ENCODE measurements around the gene ZNF652.
A peak's percentile ranks its signal among the peaks of the same experiment; 100 is the strongest.

The ZNF652 gene

DNA sequence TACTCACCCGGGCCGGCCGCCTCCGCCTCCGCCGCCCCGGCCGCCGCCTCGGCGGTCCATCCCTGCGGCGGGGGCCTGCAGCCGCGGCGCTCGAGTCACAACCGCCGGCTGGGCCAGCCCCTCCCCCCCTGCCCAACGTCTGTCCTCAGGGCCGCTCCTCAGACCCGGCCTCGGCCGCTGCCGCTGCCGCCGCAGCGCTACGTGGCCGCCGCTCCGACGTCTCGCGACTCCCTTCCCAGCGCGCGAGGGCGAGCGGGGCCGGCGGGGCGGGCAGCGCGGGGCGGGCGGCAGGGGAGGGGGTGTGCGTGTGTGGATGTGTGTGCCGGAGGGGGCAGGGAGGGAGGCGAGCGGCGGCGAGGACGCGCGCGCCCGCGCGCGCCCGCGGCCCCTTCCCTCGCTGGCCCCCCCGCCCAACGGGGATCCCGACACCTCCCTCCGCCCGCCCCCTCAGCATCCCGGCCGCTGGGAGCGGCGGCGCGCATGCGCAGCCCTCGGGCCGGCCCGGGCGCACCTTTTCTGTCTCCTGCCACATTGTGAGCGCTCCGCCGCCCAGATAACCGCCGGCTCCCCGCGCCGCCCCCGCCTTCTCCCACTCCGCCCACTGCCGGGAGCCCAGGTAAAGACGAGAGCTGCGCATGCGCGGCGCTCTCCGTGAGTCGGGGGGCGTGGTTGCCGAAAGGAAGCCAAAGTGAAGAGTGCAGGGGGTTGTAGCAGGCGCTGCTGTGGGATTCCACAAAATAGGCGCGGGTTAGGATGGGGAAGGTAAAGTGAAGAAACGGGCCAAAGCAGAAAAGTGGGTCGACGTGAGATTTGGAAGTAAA lies at the start of gene ZNF652:
TSS of gene ZNF652 (minus strand) at position 349 of the 821 bp plus-strand sequence. CDS start 44,525 bp downstream, outside the sequence.
- no peaks in the 10 kb centered on the region for H3K36me3 ChIP-seq (ENCODE audit: insufficient read depth, low read length)
- peak within 1 kb of the TSS; percentile 81 for H3K9ac ChIP-seq (ENCODE audit: low read depth, low read length)
- H3K4me1 ChIP-seq (ENCODE audit: insufficient read depth, low read length): peaks cover 15% of the 10 kb centered on the region; the same call in 1 of the 2 replicates
- H3K9me3 ChIP-seq (ENCODE audit: control insufficient read depth, insufficient read depth, low read length): no peaks in the 10 kb centered on the region

DNA sequence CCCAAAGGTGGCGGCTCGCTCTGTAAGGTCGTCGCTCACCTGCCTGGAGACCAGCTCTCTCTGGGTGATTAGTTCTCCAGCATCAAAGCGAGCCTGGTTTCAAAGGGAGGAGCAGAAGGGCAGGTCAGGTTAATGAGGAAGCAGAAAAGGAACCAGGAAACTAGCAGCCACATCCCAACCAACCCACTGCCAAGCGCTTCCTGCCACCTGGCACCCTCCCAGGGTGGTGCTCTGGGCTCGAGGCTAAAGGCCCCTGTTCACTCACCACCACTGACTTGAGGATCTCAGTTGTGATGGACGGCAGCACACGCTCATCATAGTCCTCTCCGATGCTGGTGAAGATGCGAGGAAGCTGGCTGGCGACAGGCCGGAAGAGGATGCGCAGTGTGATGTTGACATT lies 47.0 kb upstream of the ZNF652 start:
- H3K4me1 ChIP-seq (ENCODE audit: insufficient read depth, low read length): no peaks in the 10 kb centered on the region
- H3K9me3 ChIP-seq (ENCODE audit: control insufficient read depth, insufficient read depth, low read length): no peaks in the 10 kb centered on the region
- no peak overlapping the region for H3K9ac ChIP-seq (ENCODE audit: low read depth, low read length)
- peaks cover 54% of the 10 kb centered on the region for H3K36me3 ChIP-seq (ENCODE audit: insufficient read depth, low read length)

GRCh38 chr17:49407981-49408501 lies 46.0 kb upstream of the ZNF652 start:
- Histone ChIP-seq H3K9ac (ENCODE audit: low read depth, low read length) (no peak overlapping the region), H3K9me3 (ENCODE audit: control insufficient read depth, insufficient read depth, low read length) (no peaks in the 10 kb centered on the region), H3K4me1 (ENCODE audit: insufficient read depth, low read length) (no peaks in the 10 kb centered on the region), H3K36me3 (ENCODE audit: insufficient read depth, low read length) (peaks cover 54% of the 10 kb centered on the region)

- H3K4me1 ChIP-seq (ENCODE audit: insufficient read depth, low read length): no peaks in the 10 kb centered on the region
- peaks cover 45% of the 10 kb centered on the region for H3K36me3 ChIP-seq (ENCODE audit: insufficient read depth, low read length)
- no peaks in the 10 kb centered on the region for H3K9me3 ChIP-seq (ENCODE audit: control insufficient read depth, insufficient read depth, low read length)
- H3K9ac ChIP-seq (ENCODE audit: low read depth, low read length): no peak overlapping the region
These were observed 45.0 kb upstream of the ZNF652 start for GRCh38 chr17:49407086-49407485.

GRCh38 chr17:49406421-49407061 lies 44.5 kb upstream of the ZNF652 start:
- H3K36me3 ChIP-seq (ENCODE audit: insufficient read depth, low read length): peaks cover 40% of the 10 kb centered on the region
- no peaks in the 10 kb centered on the region for H3K4me1 ChIP-seq (ENCODE audit: insufficient read depth, low read length)
- H3K9me3 ChIP-seq (ENCODE audit: control insufficient read depth, insufficient read depth, low read length): no peaks in the 10 kb centered on the region
- no peak overlapping the region for H3K9ac ChIP-seq (ENCODE audit: low read depth, low read length)

DNA sequence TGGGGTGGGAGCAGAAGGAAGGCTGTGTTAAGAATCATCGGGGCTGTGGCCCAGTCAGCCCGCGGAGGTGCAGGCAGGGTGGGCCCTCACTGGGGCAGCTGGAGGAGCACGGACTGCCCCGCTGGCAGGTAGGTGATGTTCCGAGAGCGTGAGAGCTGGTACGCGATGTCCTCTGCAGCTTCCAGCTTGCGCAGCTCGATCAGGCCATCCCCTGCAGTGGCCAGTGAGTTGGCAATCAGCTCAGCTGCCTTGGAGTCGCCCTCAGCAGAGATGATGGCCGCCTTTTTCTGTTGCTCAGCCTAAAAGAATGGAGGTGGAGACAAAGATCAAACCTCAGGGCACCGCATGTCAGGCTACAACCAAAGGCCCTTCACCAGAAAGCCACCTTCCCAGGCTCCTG lies 42.9 kb upstream of the ZNF652 start:
- H3K9ac ChIP-seq (ENCODE audit: low read depth, low read length): no peak overlapping the region
- H3K4me1 ChIP-seq (ENCODE audit: insufficient read depth, low read length): no peaks in the 10 kb centered on the region
- peaks cover 29% of the 10 kb centered on the region for H3K36me3 ChIP-seq (ENCODE audit: insufficient read depth, low read length)
- no peaks in the 10 kb centered on the region for H3K9me3 ChIP-seq (ENCODE audit: control insufficient read depth, insufficient read depth, low read length)

- no peaks in the 10 kb centered on the region for H3K9me3 ChIP-seq (ENCODE audit: control insufficient read depth, insufficient read depth, low read length)
- no peaks in the 10 kb centered on the region for H3K4me1 ChIP-seq (ENCODE audit: insufficient read depth, low read length)
- peaks cover 29% of the 10 kb centered on the region for H3K36me3 ChIP-seq (ENCODE audit: insufficient read depth, low read length)
- H3K9ac ChIP-seq (ENCODE audit: low read depth, low read length): no peak overlapping the region
These were observed 42.3 kb upstream of the ZNF652 start for GRCh38 chr17:49404361-49404760.

DNA sequence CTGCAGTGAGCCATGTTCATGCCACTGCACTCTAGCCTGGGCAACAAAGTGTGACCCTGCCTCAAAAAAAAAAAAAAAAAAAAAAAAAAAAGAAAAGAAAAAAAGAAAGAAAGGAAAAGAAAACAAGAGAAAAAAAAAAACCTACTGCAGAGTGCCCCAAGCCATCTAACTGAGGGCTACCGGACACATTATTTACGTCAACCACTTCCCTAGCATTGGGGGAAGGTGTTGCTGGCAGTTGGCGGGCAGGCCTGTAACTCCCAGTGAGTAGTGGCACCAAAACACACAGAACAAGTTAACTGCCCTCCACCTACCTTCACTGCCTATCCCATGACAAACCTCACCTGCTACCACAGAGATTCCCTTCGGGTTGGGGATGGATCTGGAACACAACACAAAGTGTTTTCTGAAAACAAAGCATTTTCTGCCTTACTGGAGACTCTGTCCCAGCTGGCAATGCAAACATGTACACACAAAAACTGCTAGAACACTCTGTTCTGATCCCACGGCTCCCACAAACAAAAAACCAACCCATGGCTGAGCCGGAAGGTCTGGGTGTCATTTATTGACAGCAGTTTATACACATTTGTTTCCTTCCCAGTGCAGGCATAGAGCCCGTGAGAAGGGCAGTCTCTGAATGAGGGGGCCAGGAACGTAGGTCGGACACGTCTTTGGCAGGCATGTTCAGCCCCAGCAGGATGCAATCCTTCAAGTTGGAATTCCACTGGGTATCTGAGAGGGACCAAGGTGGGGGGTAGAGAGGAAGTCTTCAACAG lies 41.7 kb upstream of the ZNF652 start:
- no peaks in the 10 kb centered on the region for H3K4me1 ChIP-seq (ENCODE audit: insufficient read depth, low read length)
- no peaks in the 10 kb centered on the region for H3K9me3 ChIP-seq (ENCODE audit: control insufficient read depth, insufficient read depth, low read length)
- no peak overlapping the region for H3K9ac ChIP-seq (ENCODE audit: low read depth, low read length)
- H3K36me3 ChIP-seq (ENCODE audit: insufficient read depth, low read length): peaks cover 29% of the 10 kb centered on the region

DNA sequence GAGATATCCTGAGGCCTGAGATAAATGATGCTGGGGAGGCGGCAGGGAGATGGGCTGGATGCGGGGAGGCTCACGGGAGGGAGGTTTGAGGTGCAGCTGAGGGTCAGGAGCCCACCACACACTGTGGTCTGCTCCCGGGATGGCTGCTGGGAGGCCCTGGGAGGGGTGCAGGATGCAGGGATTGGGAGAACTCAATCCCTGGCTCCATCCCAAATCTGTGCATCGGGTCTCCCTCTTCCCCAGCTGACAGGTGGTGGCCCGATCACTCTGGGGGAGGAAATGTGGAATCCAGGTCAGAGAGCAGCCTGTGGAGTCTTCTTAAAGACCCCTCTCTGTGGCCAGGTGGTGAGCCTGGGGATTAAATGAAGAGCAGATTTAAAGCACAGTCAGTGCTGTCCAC lies 40.7 kb upstream of the ZNF652 start:
- H3K4me1 ChIP-seq (ENCODE audit: insufficient read depth, low read length): no peaks in the 10 kb centered on the region
- H3K9me3 ChIP-seq (ENCODE audit: control insufficient read depth, insufficient read depth, low read length): no peaks in the 10 kb centered on the region
- H3K9ac ChIP-seq (ENCODE audit: low read depth, low read length): no peak overlapping the region
- peaks cover 22% of the 10 kb centered on the region for H3K36me3 ChIP-seq (ENCODE audit: insufficient read depth, low read length)

GRCh38 chr17:49401971-49402611 lies 40.0 kb upstream of the ZNF652 start:
- no peaks in the 10 kb centered on the region for H3K9me3 ChIP-seq (ENCODE audit: control insufficient read depth, insufficient read depth, low read length)
- H3K4me1 ChIP-seq (ENCODE audit: insufficient read depth, low read length): no peaks in the 10 kb centered on the region
- H3K36me3 ChIP-seq (ENCODE audit: insufficient read depth, low read length): peaks cover 16% of the 10 kb centered on the region
- no peak overlapping the region for H3K9ac ChIP-seq (ENCODE audit: low read depth, low read length)

GRCh38 chr17:49399995-49400394 lies 37.9 kb upstream of the ZNF652 start:
- Histone ChIP-seq H3K36me3 (ENCODE audit: insufficient read depth, low read length) (no peaks in the 10 kb centered on the region; the same call in 1 of the 2 replicates), H3K9ac (ENCODE audit: low read depth, low read length) (no peak overlapping the region), H3K4me1 (ENCODE audit: insufficient read depth, low read length) (no peaks in the 10 kb centered on the region), H3K9me3 (ENCODE audit: control insufficient read depth, insufficient read depth, low read length) (no peaks in the 10 kb centered on the region)

DNA sequence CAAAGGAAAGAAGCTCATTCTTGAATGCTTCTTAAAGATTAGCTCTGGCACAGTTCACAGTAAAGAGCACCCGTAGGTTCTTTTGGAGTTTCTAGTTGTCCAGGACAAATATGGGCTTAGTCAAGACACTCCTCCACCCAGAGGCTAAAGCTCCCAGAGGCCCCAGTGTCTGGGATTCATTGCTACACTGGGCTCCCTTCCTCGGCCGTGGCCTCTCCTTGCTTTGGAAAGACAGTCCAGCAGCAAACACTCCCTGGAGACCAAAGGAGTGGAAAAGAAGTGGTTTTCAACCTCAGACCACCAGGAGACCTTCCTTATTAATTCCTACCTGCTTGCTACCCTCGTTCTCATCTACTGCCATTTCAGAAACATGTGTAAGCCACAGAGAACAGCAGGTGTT lies 35.5 kb upstream of the ZNF652 start:
- H3K4me1 ChIP-seq (ENCODE audit: insufficient read depth, low read length): no peaks in the 10 kb centered on the region
- no peaks in the 10 kb centered on the region for H3K36me3 ChIP-seq (ENCODE audit: insufficient read depth, low read length)
- H3K9me3 ChIP-seq (ENCODE audit: control insufficient read depth, insufficient read depth, low read length): no peaks in the 10 kb centered on the region

GRCh38 chr17:49393491-49394255 lies 31.6 kb upstream of the ZNF652 start:
- Histone ChIP-seq H3K9me3 (ENCODE audit: control insufficient read depth, insufficient read depth, low read length) (no peaks in the 10 kb centered on the region), H3K9ac (ENCODE audit: low read depth, low read length) (no peak overlapping the region), H3K4me1 (ENCODE audit: insufficient read depth, low read length) (no peaks in the 10 kb centered on the region), H3K36me3 (ENCODE audit: insufficient read depth, low read length) (no peaks in the 10 kb centered on the region)

More for the DNA sequence above, 35.5 kb upstream of the ZNF652 start:
- no peak overlapping the region for H3K9ac ChIP-seq (ENCODE audit: low read depth, low read length)

Measured in ES-I3 (cell line).